WERI-Rb-1 (cell line): ENCODE data around the gene HTD2.

Experiments
- DNase-seq: peaks from one replicate; pipeline ENCODE4 v3.0.0-alpha.2; 2020
- H3K27ac ChIP-seq: fragments of 250-450 bp; sonication (Bioruptor Pico); 2 replicates; pipeline ENCODE4 v1.5.1; 2020; ENCODE audit warnings: mild to moderate bottlenecking, moderate library complexity
- H3K27me3 ChIP-seq: fragments of 250-450 bp; sonication (Bioruptor Pico); 2 replicates; pipeline ENCODE4 v1.5.1; 2021; ENCODE audit warnings: mild to moderate bottlenecking, low read depth, moderate library complexity; ENCODE audit not compliant: insufficient read depth, severe bottlenecking
- H3K36me3 ChIP-seq: fragments of 250-450 bp; sonication (Bioruptor Pico); 2 replicates; pipeline ENCODE4 v1.5.1; 2020; ENCODE audit warnings: mild to moderate bottlenecking, moderate library complexity
- H3K4me3 ChIP-seq: 2 replicates; pipeline ENCODE4 v1.5.1; 2011; ENCODE audit warnings: low read depth, mild to moderate bottlenecking, control low read depth, low read length
- H3K9me3 ChIP-seq: fragments of 250-450 bp; sonication (Bioruptor Pico); 2 replicates; pipeline ENCODE4 v1.5.1; 2021; ENCODE audit warnings: mild to moderate bottlenecking, moderate library complexity; ENCODE audit not compliant: severe bottlenecking
- TF ChIP-seq, protein P1 (sequence below): IDR thresholded peaks from 2 replicates; pipeline ENCODE4 v1.5.1; 2011; ENCODE audit warnings: low read depth, mild to moderate bottlenecking, control low read depth, inconsistent platforms, low read length

The HTD2 gene

DNA sequence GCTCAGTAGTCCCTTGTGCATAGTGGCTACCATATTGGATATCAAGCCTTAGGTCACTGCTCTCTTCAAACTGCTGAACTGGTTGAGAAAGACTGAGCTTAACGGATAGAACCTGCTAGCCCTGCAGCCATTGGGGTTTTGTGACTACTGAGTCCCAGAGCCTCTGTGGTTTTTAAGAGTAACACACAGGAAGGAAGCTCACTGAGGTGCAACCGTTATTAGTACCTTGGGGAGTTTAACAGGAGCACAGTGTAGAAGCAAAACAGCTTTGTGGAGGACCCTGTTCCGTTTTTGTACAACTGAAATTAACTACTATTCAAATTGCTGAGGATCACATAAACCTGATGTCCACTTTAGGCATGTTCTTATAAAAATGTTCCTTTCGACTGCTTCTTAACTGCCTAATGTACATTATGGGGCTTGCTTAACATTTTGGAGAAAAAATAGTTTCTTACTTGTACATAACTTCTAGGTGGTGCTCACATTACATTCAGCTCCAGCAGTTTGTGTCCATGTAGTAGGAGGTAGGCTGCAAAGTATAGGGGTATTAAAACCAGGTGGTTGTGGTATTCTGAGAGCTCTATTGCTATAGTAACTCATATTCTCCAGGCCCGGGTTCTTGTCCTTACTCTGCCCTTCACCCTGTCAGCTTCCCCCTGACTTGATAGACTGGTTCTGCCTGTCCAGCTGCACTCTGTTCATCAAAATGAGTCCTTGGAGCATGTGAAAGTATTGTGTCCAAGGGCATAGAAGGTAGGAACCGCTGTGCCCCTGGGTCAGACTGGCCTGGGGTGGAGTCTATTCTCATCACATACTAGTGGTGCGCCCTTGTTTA, 43.7 kb downstream of the HTD2 start:
- Histone ChIP-seq H3K9me3 (no peaks in the 10 kb centered on the region), H3K36me3 (no peaks in the 10 kb centered on the region), H3K4me3 (no peak overlapping the region), H3K27me3 (no peaks in the 10 kb centered on the region), H3K27ac (no peak overlapping the region)
- TF ChIP-seq, protein P1, sequence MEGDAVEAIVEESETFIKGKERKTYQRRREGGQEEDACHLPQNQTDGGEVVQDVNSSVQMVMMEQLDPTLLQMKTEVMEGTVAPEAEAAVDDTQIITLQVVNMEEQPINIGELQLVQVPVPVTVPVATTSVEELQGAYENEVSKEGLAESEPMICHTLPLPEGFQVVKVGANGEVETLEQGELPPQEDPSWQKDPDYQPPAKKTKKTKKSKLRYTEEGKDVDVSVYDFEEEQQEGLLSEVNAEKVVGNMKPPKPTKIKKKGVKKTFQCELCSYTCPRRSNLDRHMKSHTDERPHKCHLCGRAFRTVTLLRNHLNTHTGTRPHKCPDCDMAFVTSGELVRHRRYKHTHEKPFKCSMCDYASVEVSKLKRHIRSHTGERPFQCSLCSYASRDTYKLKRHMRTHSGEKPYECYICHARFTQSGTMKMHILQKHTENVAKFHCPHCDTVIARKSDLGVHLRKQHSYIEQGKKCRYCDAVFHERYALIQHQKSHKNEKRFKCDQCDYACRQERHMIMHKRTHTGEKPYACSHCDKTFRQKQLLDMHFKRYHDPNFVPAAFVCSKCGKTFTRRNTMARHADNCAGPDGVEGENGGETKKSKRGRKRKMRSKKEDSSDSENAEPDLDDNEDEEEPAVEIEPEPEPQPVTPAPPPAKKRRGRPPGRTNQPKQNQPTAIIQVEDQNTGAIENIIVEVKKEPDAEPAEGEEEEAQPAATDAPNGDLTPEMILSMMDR = no peak
- DNase-seq = no peak

DNA sequence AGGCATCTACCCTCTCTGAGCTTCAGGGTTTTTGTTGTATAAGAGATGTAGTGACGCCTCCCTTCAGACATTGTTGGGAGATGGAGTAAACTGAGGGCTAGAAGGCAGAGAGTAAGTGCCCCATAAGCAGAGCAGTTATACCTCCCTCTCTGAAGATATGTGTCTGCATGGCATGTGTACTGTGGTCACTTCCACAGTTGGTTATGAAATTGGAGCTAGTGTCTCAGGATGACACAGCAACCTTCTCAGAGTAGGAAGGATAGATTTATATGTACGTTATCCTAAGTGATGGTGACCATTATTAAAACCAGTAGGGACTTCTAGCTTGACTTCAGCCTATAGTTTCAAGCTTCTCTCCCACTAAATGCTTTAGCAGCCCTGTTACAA, 44.3 kb downstream of the HTD2 start:
- Histone ChIP-seq H3K27me3 (no peaks in the 10 kb centered on the region), H3K36me3 (no peaks in the 10 kb centered on the region), H3K27ac (no peak overlapping the region), H3K9me3 (no peaks in the 10 kb centered on the region), H3K4me3 (no peak overlapping the region)
- DNase-seq = no peak
- TF ChIP-seq, protein P1 = no peak

DNA sequence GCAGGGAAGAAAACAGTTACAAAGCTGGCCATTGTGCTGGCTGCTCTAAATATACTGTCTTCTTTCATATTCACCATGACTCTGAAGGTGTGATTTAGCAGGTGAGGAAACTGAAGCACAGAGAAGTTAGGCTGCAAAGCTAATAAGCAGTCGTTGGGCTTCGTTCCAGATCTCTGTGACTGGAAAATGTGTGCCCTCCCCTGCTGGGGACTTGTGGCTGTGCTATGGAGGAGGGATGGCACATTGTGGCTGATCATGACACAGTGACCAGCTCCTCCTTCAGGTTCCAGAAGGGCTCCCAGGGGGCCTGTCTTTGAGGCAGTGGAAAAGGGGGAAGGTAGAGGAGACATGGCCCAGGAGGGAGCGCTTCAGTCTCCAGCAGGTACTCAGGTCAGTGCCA, 45.6 kb downstream of the HTD2 start:
- DNase-seq = peak; percentile 9
- H3K9me3 ChIP-seq = no peaks in the 10 kb centered on the region
- TF ChIP-seq, protein P1 = 0 out of 2 replicates have a peak, but pooled peaks have one; percentile 7
- H3K27me3 ChIP-seq = no peaks in the 10 kb centered on the region
- no peak overlapping the region for H3K4me3 ChIP-seq
- no peaks in the 10 kb centered on the region for H3K36me3 ChIP-seq
- no peak overlapping the region for H3K27ac ChIP-seq

DNA sequence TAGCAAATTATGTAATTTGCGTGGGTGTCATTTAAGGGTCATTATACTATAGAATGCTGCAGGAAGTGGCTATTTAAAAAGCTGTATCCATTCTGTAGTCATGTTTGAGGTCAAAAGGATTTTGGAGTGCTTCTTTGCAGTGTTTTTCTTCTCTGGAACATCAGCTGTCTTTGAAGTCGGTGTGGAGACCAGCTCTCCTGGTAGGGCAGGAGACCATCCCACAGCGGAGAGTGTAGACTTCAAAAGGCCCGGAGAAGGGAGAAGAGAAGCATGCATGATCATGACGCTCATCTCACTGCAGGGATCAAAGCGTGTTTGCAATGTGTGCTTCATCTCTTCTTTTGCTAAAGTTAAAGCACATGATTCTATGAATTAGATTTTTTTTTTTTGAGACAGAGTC, 46.3 kb downstream of the HTD2 start:
- Histone ChIP-seq H3K36me3 (no peaks in the 10 kb centered on the region), H3K4me3 (no peak overlapping the region), H3K27ac (no peak overlapping the region), H3K9me3 (no peaks in the 10 kb centered on the region), H3K27me3 (no peaks in the 10 kb centered on the region)
- TF ChIP-seq, protein P1 = no peak
- no peak for DNase-seq

DNA sequence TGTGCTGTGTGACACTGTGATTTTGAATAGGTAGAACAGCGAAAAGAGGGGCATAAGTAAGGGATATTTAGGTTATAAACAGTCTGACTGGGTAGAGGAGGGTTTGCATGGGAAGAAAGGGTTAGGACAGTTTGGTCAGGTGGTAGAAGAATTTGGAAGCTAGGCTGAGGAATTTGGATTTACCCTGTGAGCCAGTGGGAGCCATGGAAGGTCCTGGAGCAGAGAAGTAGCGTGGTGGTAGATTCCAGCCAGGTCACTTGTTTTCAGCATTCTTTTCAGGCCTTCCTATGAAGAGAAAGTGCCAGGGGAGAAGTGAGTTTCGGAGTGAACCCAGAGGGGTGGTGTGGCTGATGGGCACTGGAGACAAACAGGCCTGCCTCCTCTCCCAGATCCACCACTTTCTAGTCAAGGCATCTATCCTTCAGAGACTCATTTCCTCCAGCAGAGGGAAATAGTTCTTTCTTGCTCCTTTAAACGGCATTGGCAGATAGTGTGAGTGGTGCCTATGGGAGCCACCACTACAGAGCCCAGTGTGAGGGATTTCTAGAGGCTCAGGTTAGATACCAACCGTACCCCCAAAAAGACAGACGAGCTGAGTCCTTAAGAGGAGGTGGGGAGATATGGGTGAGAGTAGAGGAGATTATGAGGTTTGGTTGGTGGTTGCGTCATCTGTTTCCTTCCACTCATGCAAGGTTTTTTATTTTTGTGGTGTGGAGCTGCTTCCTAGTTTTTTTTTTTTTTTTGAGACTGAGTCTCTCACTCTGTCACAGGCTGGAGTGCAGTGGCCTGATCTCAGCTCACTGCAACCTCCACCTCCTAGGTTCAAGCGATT, 47.6 kb downstream of the HTD2 start:
- TF ChIP-seq, protein P1 = no peak
- Histone ChIP-seq H3K27me3 (no peaks in the 10 kb centered on the region), H3K27ac (no peak overlapping the region), H3K36me3 (no peaks in the 10 kb centered on the region), H3K4me3 (no peak overlapping the region), H3K9me3 (no peaks in the 10 kb centered on the region)
- no peak for DNase-seq
